Activated T-cell treated with anti-CD3 and anti-CD28 coated beads, Interleukin-2, amount 50 U/mL, for 24 hours (primary cell): ENCODE data around the gene BCL2L11.

ENCODE experiments used
- DNase-seq: peaks from one replicate; pipeline ENCODE4 v3.0.0-alpha.2; 2020
- H3K27ac Mint-ChIP-seq: 2 replicates; pipeline ENCODE4 v1.8.0; 2020; ENCODE audit warnings: mild to moderate bottlenecking, mixed read lengths
- H3K27me3 Mint-ChIP-seq: 2 replicates; pipeline ENCODE4 v1.8.0; 2020; ENCODE audit warnings: mixed read lengths
- H3K36me3 Mint-ChIP-seq: 2 replicates; pipeline ENCODE4 v1.8.0; 2020; ENCODE audit warnings: low read depth, mixed read lengths
- H3K4me1 Mint-ChIP-seq: 2 replicates; pipeline ENCODE4 v1.8.0; 2020; ENCODE audit warnings: low read depth, mixed read lengths
- H3K4me3 Mint-ChIP-seq: 2 replicates; pipeline ENCODE4 v1.8.0; 2020; ENCODE audit warnings: mild to moderate bottlenecking, moderate library complexity, mixed read lengths
- H3K9me3 Mint-ChIP-seq: 2 replicates; pipeline ENCODE4 v1.8.0; 2020; ENCODE audit warnings: mixed read lengths

The BCL2L11 gene

DNA sequence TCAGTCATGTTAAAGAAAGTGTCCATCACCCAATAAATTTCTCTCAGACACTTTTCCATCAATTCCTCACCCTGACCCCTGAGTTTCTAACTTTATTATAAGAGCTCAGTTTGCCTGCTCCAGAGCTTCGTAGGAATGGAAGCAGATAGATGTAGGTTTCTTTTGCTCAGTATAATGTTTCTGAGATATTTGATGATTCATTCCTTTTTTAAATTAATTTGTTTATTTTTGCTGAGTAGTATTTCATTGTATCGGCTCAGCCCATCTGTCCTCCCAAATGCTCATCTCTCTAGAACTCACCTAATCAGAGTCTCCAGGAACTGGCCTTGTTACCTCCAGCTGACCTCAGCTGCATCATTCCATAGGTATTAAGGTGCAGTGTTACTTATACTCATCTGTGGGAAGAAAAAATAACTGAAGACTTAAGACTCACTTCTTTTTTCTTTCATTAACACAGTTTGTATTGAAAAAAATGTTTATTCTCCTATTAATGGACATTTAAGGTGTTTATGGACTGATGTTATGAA, 11.9 kb upstream of the BCL2L11 start:
- peaks cover 67% of the 10 kb centered on the region for H3K27me3 Mint-ChIP-seq

DNA sequence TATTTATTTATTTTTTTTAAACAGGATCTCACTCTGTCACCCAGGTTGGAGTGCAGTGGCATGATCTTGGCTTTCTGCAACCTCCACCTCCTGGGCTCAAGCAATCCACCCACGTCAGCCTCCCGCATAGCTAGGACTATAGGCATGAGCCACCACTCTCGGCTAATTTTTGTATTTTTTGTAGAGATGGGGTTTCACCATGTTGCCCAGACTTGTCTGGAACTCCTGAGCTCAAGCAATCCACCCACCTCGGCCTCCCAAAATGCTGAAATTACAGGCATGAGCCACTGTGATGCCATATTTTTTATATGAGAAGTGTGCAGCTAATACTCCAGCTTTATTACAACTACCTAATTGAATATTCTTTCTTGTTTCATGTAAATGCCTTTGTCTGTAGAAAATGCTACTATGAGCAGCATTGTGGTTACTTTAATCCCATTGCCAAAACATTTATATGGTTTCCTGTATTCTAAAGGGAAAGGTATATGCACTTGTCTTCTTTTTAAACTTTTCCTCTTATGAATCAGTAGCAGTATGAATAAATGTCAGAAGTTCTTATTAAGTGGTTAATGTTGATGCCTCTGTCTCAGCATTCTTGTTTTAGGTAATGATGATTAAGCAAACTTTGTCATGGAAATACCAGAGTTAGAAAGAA, 9.5 kb upstream of the BCL2L11 start:
- no peak overlapping the region for H3K4me3 Mint-ChIP-seq
- H3K9me3 Mint-ChIP-seq, result no peaks in the 10 kb centered on the region
- DNase-seq, result no peak
- peak overlapping the region; percentile 86 for H3K27ac Mint-ChIP-seq
- H3K4me1 Mint-ChIP-seq, result peaks cover 36% of the 10 kb centered on the region
- H3K36me3 Mint-ChIP-seq, result no peaks in the 10 kb centered on the region
- peaks cover 62% of the 10 kb centered on the region for H3K27me3 Mint-ChIP-seq

More for the DNA sequence above, 11.9 kb upstream of the BCL2L11 start:
- Mint-ChIP-seq H3K4me1 (peaks cover 25% of the 10 kb centered on the region), H3K36me3 (no peaks in the 10 kb centered on the region), H3K4me3 (no peak overlapping the region), H3K27ac (no peak overlapping the region), H3K9me3 (no peaks in the 10 kb centered on the region)
- DNase-seq, result no peak

DNA sequence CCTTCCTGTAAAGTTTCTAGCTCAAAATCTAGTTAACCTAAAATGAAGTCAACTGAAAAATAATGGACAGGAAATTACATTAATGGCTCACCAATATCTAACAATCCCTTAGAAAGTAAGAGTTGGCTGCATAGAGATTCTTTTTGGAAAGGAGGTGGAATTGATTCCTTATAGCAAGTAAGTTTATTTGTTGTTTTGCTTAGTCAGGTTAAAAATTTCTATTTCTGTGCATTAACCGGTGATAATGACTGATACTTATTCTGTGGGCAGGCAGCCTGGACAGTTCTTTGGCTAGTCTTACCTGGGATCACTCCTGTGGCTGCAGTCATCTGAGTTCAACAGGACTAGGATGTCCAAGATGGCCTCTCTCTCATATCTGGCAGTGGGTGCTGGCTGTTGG, 6.9 kb upstream of the BCL2L11 start:
- no peak for DNase-seq
- Mint-ChIP-seq H3K27me3 (peaks cover 60% of the 10 kb centered on the region), H3K9me3 (no peaks in the 10 kb centered on the region), H3K4me3 (no peak overlapping the region), H3K4me1 (peaks cover 53% of the 10 kb centered on the region), H3K27ac (no peak overlapping the region), H3K36me3 (no peaks in the 10 kb centered on the region)

DNA sequence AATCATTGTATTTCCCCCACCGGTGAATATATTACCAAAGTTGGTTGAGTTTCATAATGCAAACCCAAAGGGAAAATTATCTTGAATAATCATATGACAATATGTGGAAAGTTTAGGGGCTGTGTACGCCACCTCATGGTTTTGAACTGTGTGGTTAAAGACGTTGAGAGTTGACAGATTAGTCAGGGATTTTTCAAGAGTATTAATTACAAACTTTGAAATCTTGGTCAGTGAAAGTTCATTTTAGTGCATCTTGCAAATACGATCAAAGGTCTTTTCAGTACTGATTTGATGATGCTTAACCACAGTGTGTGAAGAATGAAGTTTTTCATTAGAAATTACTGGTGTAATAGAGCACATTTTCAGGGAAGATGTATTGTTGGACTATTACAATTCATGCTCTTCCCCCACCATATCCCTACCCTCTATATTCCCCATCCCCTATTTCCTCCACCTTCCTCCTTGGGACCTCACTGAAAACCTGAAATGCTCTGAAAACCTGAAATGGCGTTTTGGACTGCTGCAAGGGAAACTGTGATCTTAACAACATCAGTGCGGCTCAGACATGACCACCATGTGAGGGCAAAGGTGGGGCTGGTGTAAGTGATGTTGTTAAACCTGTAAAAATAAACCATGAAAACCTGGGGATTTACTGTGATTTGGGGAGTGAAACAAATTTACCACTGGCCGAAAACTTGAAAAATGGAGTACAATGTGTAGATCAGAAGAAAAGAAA, 4.5 kb upstream of the BCL2L11 start:
- Mint-ChIP-seq H3K4me3 (peak overlapping the region; percentile 82), H3K27ac (peak overlapping the region; percentile 90), H3K4me1 (peaks cover 58% of the 10 kb centered on the region), H3K9me3 (no peaks in the 10 kb centered on the region), H3K36me3 (peaks cover 4% of the 10 kb centered on the region), H3K27me3 (peaks cover 58% of the 10 kb centered on the region)
- no peak for DNase-seq

GRCh38 chr2:111116843-111117597, 3.7 kb upstream of the BCL2L11 start:
- no peaks in the 10 kb centered on the region for H3K9me3 Mint-ChIP-seq
- H3K4me1 Mint-ChIP-seq, result peaks cover 59% of the 10 kb centered on the region

GRCh38 chr2:111117598-111118480, 2.9 kb upstream of the BCL2L11 start:
- H3K27me3 Mint-ChIP-seq, result peaks cover 49% of the 10 kb centered on the region
- DNase-seq, result peak; percentile 67
- peaks cover 56% of the 10 kb centered on the region for H3K4me1 Mint-ChIP-seq
- H3K27ac Mint-ChIP-seq, result peak overlapping the region; percentile 95
- H3K4me3 Mint-ChIP-seq, result peak overlapping the region; percentile 82
- H3K36me3 Mint-ChIP-seq, result peaks cover 16% of the 10 kb centered on the region
- H3K9me3 Mint-ChIP-seq, result no peaks in the 10 kb centered on the region

More at GRCh38 chr2:111116843-111117597, 3.7 kb upstream of the BCL2L11 start:
- DNase-seq, result peak; percentile 78
- Mint-ChIP-seq H3K4me3 (peak overlapping the region; percentile 82), H3K36me3 (peaks cover 12% of the 10 kb centered on the region), H3K27ac (peak overlapping the region; percentile 90), H3K27me3 (peaks cover 57% of the 10 kb centered on the region)

- peaks cover 23% of the 10 kb centered on the region for H3K36me3 Mint-ChIP-seq
- H3K4me1 Mint-ChIP-seq, result peaks cover 60% of the 10 kb centered on the region
- H3K4me3 Mint-ChIP-seq, result peak overlapping the region; percentile 82
- H3K27me3 Mint-ChIP-seq, result peaks cover 42% of the 10 kb centered on the region
- no peaks in the 10 kb centered on the region for H3K9me3 Mint-ChIP-seq
- peak overlapping the region; percentile 95 for H3K27ac Mint-ChIP-seq
- peak; percentile 50 for DNase-seq
Observed at GRCh38 chr2:111118481-111118980, 2.2 kb upstream of the BCL2L11 start.

GRCh38 chr2:111118981-111119821, 1.5 kb upstream of the BCL2L11 start:
- Mint-ChIP-seq H3K27me3 (peaks cover 38% of the 10 kb centered on the region), H3K4me3 (peak overlapping the region; percentile 82), H3K4me1 (peaks cover 64% of the 10 kb centered on the region), H3K36me3 (peaks cover 30% of the 10 kb centered on the region), H3K27ac (peak overlapping the region; percentile 95), H3K9me3 (no peaks in the 10 kb centered on the region)
- DNase-seq, result peak; percentile 66

DNA sequence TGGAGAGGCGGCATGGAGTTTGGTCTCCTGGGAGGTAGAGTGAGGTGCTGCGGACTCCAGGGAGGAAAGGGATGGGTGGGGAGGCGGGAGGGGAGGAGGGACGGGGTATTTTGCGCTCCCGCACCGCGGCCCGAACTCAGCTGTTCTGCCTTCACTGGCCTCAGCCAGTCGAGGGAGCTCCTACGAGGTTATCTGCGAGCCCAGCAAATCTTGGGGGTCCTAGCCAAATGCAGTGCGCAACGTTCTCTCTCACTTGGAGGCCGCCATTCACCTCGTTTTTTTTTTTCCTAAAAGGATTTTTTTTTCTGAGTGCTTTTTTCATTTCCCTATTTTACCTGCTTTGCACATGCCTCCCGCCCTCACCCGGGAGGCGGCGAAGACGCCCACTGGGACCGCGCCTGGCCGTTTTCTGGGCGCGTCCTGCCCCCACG, 877 bp upstream of the BCL2L11 start:
- Mint-ChIP-seq H3K36me3 (peaks cover 36% of the 10 kb centered on the region), H3K4me3 (peak overlapping the region; percentile 82), H3K4me1 (peaks cover 68% of the 10 kb centered on the region), H3K27me3 (peaks cover 33% of the 10 kb centered on the region), H3K27ac (peak overlapping the region; percentile 95), H3K9me3 (no peaks in the 10 kb centered on the region)
- no peak for DNase-seq

DNA sequence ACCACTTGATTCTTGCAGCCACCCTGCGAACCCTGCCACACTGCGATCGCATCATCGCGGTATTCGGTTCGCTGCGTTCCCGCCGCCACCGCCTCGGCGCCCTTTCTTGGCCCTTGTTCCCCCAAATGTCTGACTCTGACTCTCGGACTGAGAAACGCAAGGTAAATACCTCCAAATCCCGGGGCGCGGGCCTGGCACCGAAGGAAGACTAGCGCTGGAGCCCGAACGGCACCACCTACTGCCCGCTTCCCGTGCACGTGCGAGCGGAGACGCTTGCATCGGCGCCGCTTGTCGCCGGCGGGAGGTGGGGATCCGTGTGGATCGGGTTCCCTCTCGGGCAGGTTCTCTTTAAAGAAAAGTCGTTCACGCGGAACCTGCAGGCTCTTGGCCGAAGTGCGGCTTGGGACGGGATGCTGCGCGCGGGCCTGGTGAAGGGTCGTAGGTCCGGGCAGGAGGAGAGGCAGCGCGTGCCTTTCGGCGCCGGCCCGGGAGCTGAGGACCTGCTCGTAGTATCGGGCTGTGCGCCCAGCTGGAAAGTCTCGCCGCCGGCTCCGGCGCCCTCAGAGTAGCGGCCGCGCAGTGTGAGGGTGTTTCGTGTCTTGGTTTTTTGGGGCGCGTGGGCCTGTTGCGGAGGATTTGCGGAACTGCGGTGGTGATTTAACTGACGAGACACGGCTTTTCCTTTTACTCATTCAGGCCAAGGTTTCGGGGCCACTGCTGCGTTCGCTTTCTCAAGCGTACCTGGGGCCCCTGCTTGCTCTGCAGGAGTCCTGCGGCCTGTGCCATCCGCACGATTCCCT, 514 bp downstream of the BCL2L11 start:
- Mint-ChIP-seq H3K27me3 (peaks cover 33% of the 10 kb centered on the region), H3K27ac (peak overlapping the region; percentile 92), H3K4me1 (peaks cover 72% of the 10 kb centered on the region), H3K36me3 (peaks cover 50% of the 10 kb centered on the region), H3K4me3 (peak overlapping the region; percentile 88), H3K9me3 (no peaks in the 10 kb centered on the region)
- peak; percentile 81 for DNase-seq

DNA sequence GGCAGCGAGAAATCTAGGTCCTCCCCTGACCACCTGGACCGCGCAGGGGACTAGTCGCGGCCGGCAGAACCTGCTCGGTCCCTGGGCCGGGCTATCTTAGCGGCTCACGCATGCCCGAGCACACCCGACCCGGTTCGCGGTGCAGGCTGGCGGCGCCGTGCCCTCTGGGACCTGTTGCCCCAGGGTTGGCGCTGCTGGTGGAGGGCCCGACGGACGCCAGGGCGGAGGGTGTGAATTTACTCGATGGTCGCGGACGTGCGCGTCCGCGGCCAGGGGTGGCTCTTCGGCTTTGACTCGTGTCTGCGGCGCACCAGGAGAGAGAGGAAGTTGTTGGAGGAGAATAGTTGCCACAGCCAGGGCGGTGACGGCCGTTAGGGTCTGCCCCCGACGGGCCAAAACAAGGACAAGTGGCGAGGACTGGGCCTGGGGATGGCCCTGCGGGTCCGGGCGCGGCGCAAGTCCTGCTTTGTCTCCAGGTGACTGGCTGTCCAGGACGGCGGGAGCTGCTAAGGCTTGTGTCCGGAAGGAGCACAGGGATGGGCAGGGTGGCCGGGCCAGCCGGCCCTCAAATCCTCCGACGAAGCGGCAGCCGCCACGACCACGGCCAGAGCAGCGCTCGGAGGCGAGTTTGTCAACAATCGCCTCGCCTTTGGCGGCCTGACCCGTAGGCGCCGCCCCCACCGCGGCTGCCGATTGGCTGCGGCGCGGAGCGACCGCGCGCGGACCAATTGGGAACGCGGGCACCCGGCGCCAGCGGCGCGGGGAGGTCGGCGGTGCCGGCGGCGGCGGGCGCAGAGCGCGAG, 1.3 kb downstream of the BCL2L11 start:
- DNase-seq, result peak; percentile 86
- Mint-ChIP-seq H3K36me3 (peaks cover 58% of the 10 kb centered on the region), H3K4me3 (peak overlapping the region; percentile 88), H3K27me3 (peaks cover 31% of the 10 kb centered on the region), H3K4me1 (peaks cover 72% of the 10 kb centered on the region), H3K9me3 (no peaks in the 10 kb centered on the region), H3K27ac (peak overlapping the region; percentile 92)
